Regular cardiac myocyte (primary cell): ENCODE results near the gene PLEKHA1. TPM values are rescaled to one million over a fixed set of nuclear protein-coding genes. Genes with fewer than 3 reads are reported as not detected.

Experiments used
- total RNA-seq: library from RNA; depleted of rRNA; stranded (reverse); fragments of >200 nt; gene quantifications from 2 replicates; pipeline ENCODE4 v1.2.3, GENCODE V29; 2014

Gene PLEKHA1
- 22.4 and 30.4 TPM in 2 replicates for total RNA-seq

GRCh38 chr10:122374237-122374858 is at the start of gene PLEKHA1:
Gene PLEKHA1, plus strand, starts transcription at chr10:122374708. Its CDS starts 18,493 bp downstream, at chr10:122393201.

GRCh38 chr10:122454603-122455080 is 80.1 kb downstream of the PLEKHA1 start, which contains the start of gene ARMS2:
Gene ARMS2, plus strand, starts transcription at chr10:122454653. Its CDS starts 75 bp downstream, at chr10:122454728.

DNA sequence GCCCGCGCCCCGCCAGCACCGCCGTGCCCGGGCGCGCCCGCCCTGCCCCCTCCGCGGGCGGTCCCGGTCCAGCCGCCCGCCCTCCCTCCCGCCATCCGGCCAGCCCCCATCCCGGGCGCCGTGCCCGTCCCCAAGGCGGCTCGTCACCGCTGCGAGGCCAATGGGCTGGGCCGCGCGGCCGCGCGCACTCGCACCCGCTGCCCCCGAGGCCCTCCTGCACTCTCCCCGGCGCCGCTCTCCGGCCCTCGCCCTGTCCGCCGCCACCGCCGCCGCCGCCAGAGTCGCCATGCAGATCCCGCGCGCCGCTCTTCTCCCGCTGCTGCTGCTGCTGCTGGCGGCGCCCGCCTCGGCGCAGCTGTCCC is 86.8 kb downstream of the PLEKHA1 start, which contains the start of gene HTRA1:
HTRA1 (plus strand) TSS at position 187 of the 362 bp plus-strand sequence; CDS start at position 287, 100 bp downstream.

Other genes starting within 250 kb of the PLEKHA1 start
- under 0.01 TPM in 1 of 2 replicates, not detected in the other for gene BTBD16, start 103.4 kb upstream of the PLEKHA1 start, total RNA-seq
- gene ARMS2, start 79.9 kb downstream of the PLEKHA1 start, total RNA-seq, result not detected in 2 replicates
- gene HTRA1, start 86.8 kb downstream of the PLEKHA1 start, total RNA-seq, result 82.4 and 232 TPM in 2 replicates
- gene DMBT1, start 186.0 kb downstream of the PLEKHA1 start, total RNA-seq, result under 0.01 TPM in 2 replicates